Natural killer cell (primary cell): Measurements from ENCODE around the gene EEPD1. TPM values are rescaled to one million over a fixed set of nuclear protein-coding genes. Genes with fewer than 3 reads are reported as not detected.

Source experiments
- ATAC-seq, 3 donors: fragments of 150-1000 bp in 2 of 3; fragments of 200-7000 bp in 1 of 3; cut with Tn5 transposase; 1 replicate in 1 of 3; 2 replicates in 2 of 3; pipeline ENCODE4 v1.10.0; 2021; ENCODE audit warnings: mild to moderate bottlenecking in 2 of 3, moderate library complexity in 2 of 3
- DNase-seq, 2 donors: peaks; one replicate each; pipeline versions ENCODE4 v3.0.0 to v3.0.0-alpha.2; 2013 to 2021; ENCODE audit warnings: mixed read lengths in 1 of 2
- H3K27ac ChIP-seq: one replicate; pipeline ENCODE4 v1.5.1; 2013; ENCODE audit warnings: mild to moderate bottlenecking, low read length
- H3K27me3 ChIP-seq: one replicate; pipeline ENCODE4 v1.6.1; 2013; ENCODE audit warnings: low read length; ENCODE audit not compliant: control insufficient read depth, insufficient read depth
- H3K36me3 ChIP-seq: one replicate; pipeline ENCODE4 v1.6.1; 2013; ENCODE audit warnings: low read length; ENCODE audit not compliant: control insufficient read depth, insufficient read depth
- H3K4me1 ChIP-seq: one replicate; pipeline ENCODE4 v1.6.1; 2013; ENCODE audit warnings: low read length; ENCODE audit not compliant: control insufficient read depth, insufficient read depth
- H3K4me3 ChIP-seq: one replicate; pipeline ENCODE4 v1.5.1; 2013; ENCODE audit warnings: low read length
- H3K9me3 ChIP-seq: one replicate; pipeline ENCODE4 v1.6.1; 2013; ENCODE audit warnings: low read length; ENCODE audit not compliant: control insufficient read depth, insufficient read depth
- H3K27ac Mint-ChIP-seq, 2 donors: one replicate each; pipeline ENCODE4 v1.8.0; 2022; ENCODE audit warnings: mild to moderate bottlenecking in 2 of 2, mixed read lengths in 2 of 2, moderate library complexity in 1 of 2
- H3K27me3 Mint-ChIP-seq, 2 donors: one replicate each; pipeline ENCODE4 v1.8.0; 2022; ENCODE audit warnings: low read depth in 2 of 2, mixed read lengths in 2 of 2
- H3K36me3 Mint-ChIP-seq: one replicate; pipeline ENCODE4 v1.8.0; 2022; ENCODE audit warnings: mixed read lengths
- H3K4me1 Mint-ChIP-seq, 2 donors: one replicate each; pipeline ENCODE4 v1.8.0; 2022; ENCODE audit warnings: mixed read lengths in 2 of 2
- H3K4me3 Mint-ChIP-seq: one replicate; pipeline ENCODE4 v1.8.0; 2022; ENCODE audit warnings: mild to moderate bottlenecking, moderate library complexity, mixed read lengths
- H3K9me3 Mint-ChIP-seq, 2 donors: one replicate each; pipeline ENCODE4 v1.8.0; 2022; ENCODE audit warnings: mixed read lengths in 2 of 2
- WGBS: methylation state at CpG from one replicate; pipeline ENCODE4 v1.1.7; 2013; ENCODE audit warnings: missing lambda C conversion rate; ENCODE audit not compliant: insufficient coverage; 5-methylcytosine and 5-hydroxymethylcytosine counted together
- intact Hi-C: fragments of 100-400 bp; cut with micrococcal nuclease; formaldehyde crosslinking; loops from one replicate; pipeline ENCODE4 v1.14.2; 2022
- total RNA-seq, 4 donors: library from RNA; stranded (reverse); fragments of 120-200 nt in 1 of 4; gene quantifications; one replicate each; pipeline versions ENCODE4 v1.2.3 to v1.2.4, GENCODE V29; 2013 to 2022
- TF ChIP-seq, protein P1 (sequence below): fragments of 200-600 bp; IDR thresholded peaks from one replicate; pipeline ENCODE4 v1.8.0; 2022; ENCODE audit warnings: antibody characterized with exemption

Gene EEPD1
- total RNA-seq, 3 donors from 2014 or later (not counting 1 experiment from before 2014, with no cell fraction given), result 0.45 to 4.9 (median 1.4) TPM

DNA sequence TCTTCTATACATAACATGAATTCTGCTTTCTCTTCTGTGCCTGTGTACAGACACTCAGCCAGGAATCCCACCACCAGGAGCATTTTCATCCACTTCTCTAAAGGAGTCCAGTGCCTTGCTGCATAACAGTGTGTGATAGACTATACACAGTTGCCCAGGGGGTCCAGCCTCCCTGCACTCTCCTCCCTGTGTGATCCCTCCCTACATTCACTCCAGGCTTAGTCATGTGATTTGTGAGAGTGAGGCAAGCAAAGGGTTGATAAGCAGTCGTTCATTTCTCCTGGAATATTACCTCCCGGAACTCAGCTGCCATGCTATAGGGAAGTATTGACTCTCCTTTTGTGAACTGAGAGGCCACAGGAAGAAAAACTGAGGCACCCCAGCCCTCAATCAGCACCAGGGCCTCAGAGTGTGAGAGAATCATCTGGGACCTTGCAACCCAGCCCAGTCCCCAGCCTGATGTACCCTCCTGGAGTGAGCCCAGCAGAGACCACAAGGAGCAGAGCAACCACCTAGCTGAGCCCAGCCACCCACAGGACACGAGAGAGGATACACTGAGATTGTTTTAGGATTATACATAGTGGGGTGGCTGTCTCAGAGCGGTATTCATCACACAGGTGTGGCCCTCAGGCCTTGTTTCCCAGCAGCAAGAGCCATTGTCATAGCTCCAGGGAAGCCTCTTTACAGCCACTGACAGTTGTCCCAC, 45.0 kb upstream of the EEPD1 start:
- intact Hi-C loops, result no loop called here
- WGBS, result 76% methylated on average over 4 of the region's 4 CpGs

DNA sequence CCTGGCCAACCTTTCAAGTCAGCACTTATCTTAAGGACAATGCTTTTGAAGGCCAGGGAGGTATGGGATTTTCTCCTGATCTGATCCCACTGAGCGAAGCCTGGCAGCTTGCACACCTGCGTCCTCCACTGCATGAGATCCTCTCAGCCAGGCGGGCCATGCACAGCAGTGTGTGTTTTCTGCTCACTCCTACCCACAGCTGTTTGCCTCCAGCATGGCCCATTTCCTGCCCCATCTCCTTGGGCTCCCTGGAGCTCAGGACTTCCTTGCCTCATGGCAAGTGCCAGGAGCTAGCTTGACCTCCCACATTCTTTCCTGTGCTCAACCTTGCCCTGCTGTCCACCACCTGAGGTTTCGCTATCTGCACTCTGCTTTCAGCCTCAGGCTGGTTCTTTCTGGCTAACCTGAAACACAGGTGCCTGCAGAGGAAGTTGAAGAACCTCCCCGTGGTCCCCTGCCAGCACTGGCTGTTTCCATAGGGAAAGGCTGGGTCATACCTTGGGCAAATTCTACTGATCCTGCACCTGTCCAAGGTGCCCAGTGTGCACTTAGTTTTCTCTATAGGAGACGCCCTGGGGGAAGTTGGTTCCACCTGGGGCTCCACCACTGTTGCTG, 43.9 kb upstream of the EEPD1 start:
- Mint-ChIP-seq H3K36me3 (no peaks in the 10 kb centered on the region), H3K4me3 (no peak overlapping the region), H3K27ac (no peak overlapping the region), H3K9me3 (no peaks in the 10 kb centered on the region), H3K27me3 (peaks cover 0 to 5% of the 10 kb centered on the region in 2 donors), H3K4me1 (no peaks in the 10 kb centered on the region)
- ATAC-seq (no peak), DNase-seq (no peak)
- no peaks in the 10 kb centered on the region for H3K36me3 ChIP-seq
- no peak overlapping the region for H3K27ac ChIP-seq
- H3K9me3 ChIP-seq, result no peaks in the 10 kb centered on the region
- H3K27me3 ChIP-seq, result no peaks in the 10 kb centered on the region
- 85% methylated on average over 6 of the region's 6 CpGs for WGBS
- TF ChIP-seq, protein P1, sequence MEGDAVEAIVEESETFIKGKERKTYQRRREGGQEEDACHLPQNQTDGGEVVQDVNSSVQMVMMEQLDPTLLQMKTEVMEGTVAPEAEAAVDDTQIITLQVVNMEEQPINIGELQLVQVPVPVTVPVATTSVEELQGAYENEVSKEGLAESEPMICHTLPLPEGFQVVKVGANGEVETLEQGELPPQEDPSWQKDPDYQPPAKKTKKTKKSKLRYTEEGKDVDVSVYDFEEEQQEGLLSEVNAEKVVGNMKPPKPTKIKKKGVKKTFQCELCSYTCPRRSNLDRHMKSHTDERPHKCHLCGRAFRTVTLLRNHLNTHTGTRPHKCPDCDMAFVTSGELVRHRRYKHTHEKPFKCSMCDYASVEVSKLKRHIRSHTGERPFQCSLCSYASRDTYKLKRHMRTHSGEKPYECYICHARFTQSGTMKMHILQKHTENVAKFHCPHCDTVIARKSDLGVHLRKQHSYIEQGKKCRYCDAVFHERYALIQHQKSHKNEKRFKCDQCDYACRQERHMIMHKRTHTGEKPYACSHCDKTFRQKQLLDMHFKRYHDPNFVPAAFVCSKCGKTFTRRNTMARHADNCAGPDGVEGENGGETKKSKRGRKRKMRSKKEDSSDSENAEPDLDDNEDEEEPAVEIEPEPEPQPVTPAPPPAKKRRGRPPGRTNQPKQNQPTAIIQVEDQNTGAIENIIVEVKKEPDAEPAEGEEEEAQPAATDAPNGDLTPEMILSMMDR, result no peak
- H3K4me3 ChIP-seq, result no peak overlapping the region
- intact Hi-C loops, result no loop called here
- no peaks in the 10 kb centered on the region for H3K4me1 ChIP-seq

More for the DNA sequence above, 45.0 kb upstream of the EEPD1 start:
- no peak for DNase-seq
- Mint-ChIP-seq H3K4me1 (no peaks in the 10 kb centered on the region), H3K4me3 (no peak overlapping the region), H3K9me3 (no peaks in the 10 kb centered on the region), H3K27me3 (peaks cover 0 to 5% of the 10 kb centered on the region in 2 donors), H3K27ac (no peak overlapping the region), H3K36me3 (no peaks in the 10 kb centered on the region)
- no peak overlapping the region for H3K4me3 ChIP-seq
- no peak overlapping the region for H3K27ac ChIP-seq
- H3K27me3 ChIP-seq, result no peaks in the 10 kb centered on the region
- H3K9me3 ChIP-seq, result no peaks in the 10 kb centered on the region
- no peaks in the 10 kb centered on the region for H3K4me1 ChIP-seq
- TF ChIP-seq, protein P1, result no peak
- no peaks in the 10 kb centered on the region for H3K36me3 ChIP-seq
- ATAC-seq, result no peak

DNA sequence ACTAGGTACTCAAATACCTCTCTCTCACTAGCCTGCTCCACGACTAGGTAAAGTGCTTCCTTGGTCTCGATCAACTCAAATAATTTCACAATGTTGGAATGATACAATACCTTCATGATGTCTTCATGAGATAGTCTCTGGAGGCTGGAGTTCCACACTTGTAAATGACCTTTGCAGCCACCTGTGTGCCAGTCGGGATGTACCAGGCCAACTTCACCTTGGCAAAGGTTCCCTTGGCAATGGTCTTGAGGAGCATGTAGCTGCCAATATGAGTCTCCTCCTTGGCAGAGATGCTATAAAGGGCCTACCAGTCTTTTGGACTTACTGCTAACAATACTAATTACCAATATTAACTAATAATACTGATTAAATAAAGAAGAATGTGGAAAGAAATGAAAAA, 42.5 kb upstream of the EEPD1 start:
- Histone ChIP-seq H3K4me1 (no peaks in the 10 kb centered on the region), H3K9me3 (no peaks in the 10 kb centered on the region), H3K36me3 (no peaks in the 10 kb centered on the region), H3K27ac (no peak overlapping the region), H3K4me3 (no peak overlapping the region), H3K27me3 (no peaks in the 10 kb centered on the region)
- H3K36me3 Mint-ChIP-seq, result no peaks in the 10 kb centered on the region
- ATAC-seq (no peak), DNase-seq (no peak)
- no peaks in the 10 kb centered on the region for H3K4me1 Mint-ChIP-seq
- peaks cover 0 to 5% of the 10 kb centered on the region in 2 donors for H3K27me3 Mint-ChIP-seq
- no peak overlapping the region for H3K4me3 Mint-ChIP-seq
- 94% methylated on average over 3 of the region's 3 CpGs for WGBS
- H3K27ac Mint-ChIP-seq, result no peak overlapping the region
- TF ChIP-seq, protein P1, result no peak
- no peaks in the 10 kb centered on the region for H3K9me3 Mint-ChIP-seq
- intact Hi-C loops, result no loop called here
